Suprapubic skin (tissue), 4 donors: ENCODE results near the gene RPS3A.

Experiments
- CTCF ChIP-seq, 2 donors: fragments of 200-600 bp in 1 of 2; fragments of 450-650 bp in 1 of 2; sonication (generic) in 1 of 2; IDR thresholded peaks; one replicate each; pipeline ENCODE4 v1.5.1; 2016 to 2019; ENCODE audit warnings: antibody characterized with exemption in 2 of 2, mild to moderate bottlenecking in 1 of 2, moderate library complexity in 1 of 2
- EP300 ChIP-seq: sonication (generic); formaldehyde crosslinking; IDR thresholded peaks from one replicate; pipeline ENCODE4 v1.6.1; 2017; ENCODE audit warnings: antibody characterized with exemption
- POLR2A ChIP-seq, 2 donors: fragments of 450-650 bp; IDR thresholded peaks; one replicate each; pipeline ENCODE4 v1.6.1; 2017; ENCODE audit warnings: antibody characterized with exemption in 2 of 2, mild to moderate bottlenecking in 2 of 2, moderate library complexity in 2 of 2
- POLR2AphosphoS5 ChIP-seq, 3 donors: sonication (generic); formaldehyde crosslinking; IDR thresholded peaks; one replicate each; pipeline ENCODE4 v1.6.1; 2017; ENCODE audit warnings: antibody characterized with exemption in 3 of 3

GRCh38 chr4:151097759-151098158, 1.7 kb upstream of the RPS3A start:
- no peak for TF ChIP-seq CTCF (IDR thresholded peaks at IDR 0.05)
- TF ChIP-seq EP300 = no peak
- no peak for TF ChIP-seq POLR2AphosphoS5 (IDR thresholded peaks at IDR 0.05)
- TF ChIP-seq POLR2A (IDR thresholded peaks at IDR 0.05) = no peak
